DMS 273 (cell line): ENCODE data around the gene ETV6.

Experiments
- DNase-seq: peaks from one replicate; lab custom pipeline; 2025; ENCODE audit not compliant: unreplicated experiment; lab: John Stamatoyannopoulos, UW

The ETV6 gene

GRCh38 chr12:11693067-11693466, 43.6 kb downstream of the ETV6 start:
- DNase-seq = no peak

DNA sequence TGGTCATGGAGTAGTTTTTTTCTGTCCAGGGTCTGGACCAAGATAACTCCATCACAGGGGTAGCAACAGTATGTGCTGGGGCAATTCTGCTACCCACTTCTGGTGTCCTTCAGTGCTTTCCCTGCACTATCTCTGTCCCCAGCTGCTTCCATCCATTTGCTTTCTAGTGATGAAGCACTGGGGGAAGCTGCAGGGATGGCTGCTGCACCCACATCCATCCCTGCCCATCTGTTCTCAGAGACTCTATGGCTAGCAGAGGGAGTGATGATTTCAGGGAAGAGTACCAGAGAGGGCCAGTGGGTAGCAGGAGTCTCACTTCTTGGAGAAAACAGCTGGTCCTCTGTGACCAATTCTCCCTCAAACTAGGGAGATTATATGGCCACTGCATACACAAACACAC, 44.1 kb downstream of the ETV6 start:
- peak; percentile 2 for DNase-seq

GRCh38 chr12:11694528-11694927, 45.1 kb downstream of the ETV6 start:
- DNase-seq = no peak

DNA sequence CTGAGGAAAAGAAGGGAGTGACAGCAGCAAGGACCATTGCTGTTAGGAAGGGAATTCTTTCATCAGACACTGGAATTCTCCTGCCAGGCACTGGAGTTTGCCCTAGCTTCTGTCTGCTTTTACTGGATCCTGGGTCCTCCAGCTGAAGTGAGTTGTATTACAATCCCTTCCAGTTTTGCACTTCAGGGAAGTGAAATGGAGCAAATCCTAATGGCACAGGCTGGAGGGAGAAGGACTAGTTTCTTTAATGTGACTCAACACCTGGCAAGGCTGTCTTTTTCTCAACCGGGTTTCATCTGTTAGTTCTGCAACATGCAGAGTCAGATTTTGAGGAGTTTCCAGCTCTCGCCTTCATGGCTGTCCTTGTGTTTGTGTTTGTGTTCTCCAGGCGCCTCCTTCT, 45.8 kb downstream of the ETV6 start:
- DNase-seq = no peak

DNA sequence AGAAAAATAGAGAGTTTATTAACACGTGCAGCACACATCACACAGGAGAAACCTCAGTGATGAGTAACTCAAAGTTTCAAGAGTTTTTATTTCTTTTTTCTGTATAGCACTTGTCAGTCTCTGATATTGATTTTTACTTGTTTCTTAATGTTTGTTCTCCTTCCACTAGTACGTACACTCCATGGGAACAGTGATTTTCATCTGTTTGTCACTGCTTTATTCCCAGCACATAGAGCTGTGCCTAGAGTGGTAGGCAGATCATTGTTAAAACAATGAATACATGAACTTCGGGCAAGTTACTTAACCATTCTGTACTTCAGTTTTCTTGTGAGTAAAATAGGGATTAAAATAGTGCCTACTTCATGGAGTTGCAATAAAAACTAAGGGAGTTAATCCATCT, 46.6 kb downstream of the ETV6 start:
- DNase-seq = no peak

GRCh38 chr12:11697131-11697530, 47.7 kb downstream of the ETV6 start:
- no peak for DNase-seq

DNA sequence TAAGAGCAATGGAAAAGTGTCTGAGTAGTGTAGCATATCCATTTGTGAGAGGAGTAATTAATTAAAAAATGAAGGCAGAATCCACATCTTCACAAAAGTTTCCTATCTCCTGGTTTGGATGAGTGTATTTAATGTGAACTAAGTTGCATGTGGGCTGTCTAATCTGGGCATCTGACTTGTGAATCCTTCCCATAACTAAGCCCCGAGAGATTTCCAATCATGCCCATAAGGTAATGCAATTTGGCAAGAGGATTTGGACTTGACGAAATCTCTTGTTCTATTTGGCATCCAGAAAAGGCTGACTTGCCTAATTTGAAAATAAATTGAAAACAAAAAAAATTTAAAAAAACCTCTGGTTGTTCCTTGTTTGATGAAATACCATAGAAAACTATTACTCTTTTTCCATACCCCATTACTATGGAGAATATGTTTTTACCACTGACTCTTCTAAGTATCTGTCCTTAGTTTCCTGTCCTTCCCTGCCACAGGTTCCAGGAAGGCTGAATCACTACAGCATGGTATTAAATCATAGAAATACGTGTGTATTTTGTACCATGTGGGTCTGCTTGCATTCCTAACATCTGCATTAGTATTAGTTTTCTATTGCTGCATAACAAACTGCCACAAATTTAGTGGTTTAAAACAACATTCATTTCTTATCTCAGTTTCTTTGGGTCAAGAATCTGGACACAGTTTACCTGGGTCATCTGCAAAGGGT, 48.4 kb downstream of the ETV6 start:
- no peak for DNase-seq

DNA sequence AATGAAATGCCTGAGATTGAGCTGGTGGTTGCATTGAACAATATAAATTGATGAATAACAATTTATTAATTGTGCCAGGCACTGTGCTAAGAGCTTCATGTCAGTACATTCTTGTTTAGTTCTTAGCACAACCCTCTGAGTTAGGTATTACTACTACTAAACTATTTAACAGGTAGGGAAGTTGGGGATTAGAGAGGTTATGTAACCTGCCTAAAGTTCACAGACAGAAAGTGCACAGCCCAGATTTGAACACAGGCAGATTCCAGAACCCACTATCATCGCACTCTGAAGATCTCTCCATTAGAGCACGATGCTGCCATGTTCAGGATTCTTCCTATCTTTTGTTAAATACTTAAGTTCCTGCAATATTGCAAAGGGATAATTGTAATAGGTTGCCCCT, 49.3 kb downstream of the ETV6 start:
- no peak for DNase-seq

DNA sequence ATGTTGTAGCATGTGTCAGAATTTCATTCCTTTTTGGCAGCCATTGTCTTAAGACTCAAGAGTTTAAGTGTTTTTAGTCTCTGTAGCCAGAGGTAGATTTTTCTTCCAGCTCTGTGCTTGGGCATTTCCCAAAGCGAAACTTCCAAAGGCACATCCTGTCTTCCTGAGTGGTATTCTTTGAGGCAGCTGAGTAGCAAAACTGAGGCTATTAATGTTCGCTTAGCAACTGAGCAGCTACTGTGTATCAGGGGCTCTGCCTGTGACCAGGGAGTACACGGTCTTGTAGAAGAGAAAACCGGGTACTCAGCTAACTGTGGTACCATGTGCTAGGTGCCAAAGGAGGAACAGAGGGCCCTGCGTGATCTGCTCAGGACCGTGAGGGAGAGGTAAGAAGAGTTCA, 52.0 kb downstream of the ETV6 start:
- no peak for DNase-seq

DNA sequence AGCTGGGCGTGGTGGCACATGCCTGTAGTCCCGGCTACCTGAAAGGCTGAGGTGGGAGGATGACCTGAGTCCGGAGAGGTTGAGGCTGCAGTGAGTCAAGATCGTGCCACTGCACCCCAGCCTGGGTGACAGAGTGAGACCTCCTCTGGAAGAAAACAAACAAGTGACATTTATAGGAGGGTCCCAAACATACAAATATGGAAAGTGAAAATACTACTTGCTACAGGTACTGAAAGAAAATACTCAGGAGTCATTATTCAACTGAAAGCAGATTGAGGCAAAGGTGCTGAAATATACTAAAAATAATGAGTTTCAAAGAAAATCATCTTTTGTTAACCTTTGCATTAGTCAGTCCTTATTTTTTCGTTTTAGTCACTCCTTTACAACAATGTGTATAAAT, 53.5 kb downstream of the ETV6 start:
- no peak for DNase-seq

- DNase-seq = no peak
These were observed 53.9 kb downstream of the ETV6 start for GRCh38 chr12:11703378-11703777.

- no peak for DNase-seq
These were observed 54.6 kb downstream of the ETV6 start for GRCh38 chr12:11704089-11704488.

GRCh38 chr12:11705010-11705409, 55.5 kb downstream of the ETV6 start:
- no peak for DNase-seq

DNA sequence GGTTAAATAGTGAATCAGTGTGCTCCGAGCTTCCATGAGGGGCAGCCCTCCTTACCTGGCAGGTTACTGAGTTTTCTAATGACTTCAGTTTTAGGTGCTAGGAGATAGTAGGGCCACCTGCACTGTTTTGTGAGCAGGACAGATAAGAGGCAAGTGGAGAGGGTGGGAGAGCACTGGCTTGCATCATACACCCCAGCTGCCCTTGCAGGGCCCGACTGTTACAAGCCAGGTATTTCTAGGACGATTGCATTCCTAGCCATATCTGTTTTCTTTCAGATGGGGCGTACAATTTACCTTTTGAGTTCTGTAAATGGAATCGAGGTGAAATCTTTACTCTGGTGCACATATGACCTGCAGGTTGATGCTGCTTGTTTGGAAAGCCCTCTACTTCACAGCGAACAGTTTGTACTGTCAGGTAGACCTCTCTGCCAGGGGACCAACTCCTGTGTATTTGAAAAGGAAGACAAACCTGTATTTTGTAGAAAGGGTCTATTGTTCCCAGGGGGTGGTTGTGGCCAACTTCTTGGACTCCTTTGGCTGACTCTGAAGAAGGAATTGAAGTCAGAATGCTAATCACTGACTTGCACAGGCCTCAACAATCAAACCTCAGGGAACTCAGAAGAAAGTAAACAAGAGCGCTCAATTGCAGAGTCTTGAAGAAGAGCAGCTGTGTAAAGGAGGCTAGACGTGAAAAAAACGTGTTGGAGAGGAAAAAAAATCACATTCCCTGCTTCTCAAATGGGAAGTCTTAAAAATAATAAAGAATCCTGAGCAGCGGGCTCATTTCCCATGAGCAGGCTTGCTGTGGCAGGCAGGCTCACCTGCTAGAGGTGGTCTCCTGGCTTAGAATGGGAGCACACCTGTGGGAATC, 57.3 kb downstream of the ETV6 start:
- no peak for DNase-seq

- DNase-seq = no peak
These were observed 58.1 kb downstream of the ETV6 start for GRCh38 chr12:11707535-11707934.

- no peak for DNase-seq
These were observed 60.0 kb downstream of the ETV6 start for GRCh38 chr12:11709513-11709912.

GRCh38 chr12:11710431-11710830, 61.0 kb downstream of the ETV6 start:
- no peak for DNase-seq

DNA sequence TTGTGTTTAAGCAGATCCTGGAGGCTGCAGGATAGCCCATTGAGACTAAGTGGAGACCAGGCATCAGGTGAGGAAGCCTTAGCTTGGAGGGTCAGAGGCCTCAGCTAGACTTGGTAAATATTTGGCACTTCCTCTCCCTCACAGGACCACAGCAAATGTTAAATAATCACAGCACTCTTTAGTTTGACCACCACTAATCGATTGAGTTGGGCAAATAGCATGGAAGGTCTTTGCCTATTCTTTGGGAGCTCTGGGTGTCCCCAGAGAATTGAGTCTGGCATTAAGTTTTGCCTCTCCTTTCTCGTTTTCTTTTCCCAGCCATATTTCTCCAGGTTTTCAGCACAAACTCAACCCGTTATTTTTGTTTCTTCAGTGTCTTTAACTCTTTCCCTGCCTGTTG, 61.4 kb downstream of the ETV6 start:
- DNase-seq = no peak

DNA sequence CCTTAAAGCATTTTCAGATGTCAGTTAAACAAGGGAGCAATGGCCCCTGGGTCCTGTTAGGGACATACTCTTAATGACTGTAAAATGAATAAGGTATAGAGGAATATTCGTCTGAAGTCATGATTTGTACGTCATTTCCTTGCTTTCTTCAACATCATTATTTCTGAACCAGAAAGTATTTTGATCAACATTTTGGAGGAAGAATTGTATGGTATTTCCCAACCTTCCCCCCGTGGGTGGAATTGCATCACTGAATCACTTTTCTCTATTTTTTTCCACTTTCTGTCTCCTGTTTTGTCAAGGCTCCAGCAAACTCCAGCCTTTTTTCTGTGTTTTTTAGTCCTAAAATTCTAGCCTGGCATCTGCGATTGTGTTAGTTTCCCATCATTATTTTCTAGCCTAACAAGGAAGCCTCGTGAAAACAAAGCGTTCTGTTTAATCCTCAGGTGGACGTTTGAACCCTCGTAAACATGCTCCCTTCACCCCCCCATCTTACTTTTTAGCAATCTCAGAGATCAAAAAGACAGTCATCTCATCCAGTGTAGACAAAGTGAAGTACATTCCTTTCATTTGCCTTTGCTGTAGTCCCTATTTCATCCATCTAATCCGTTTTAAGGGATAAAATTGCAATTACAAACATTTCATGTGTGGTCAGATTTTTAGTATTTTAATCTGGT, 62.3 kb downstream of the ETV6 start:
- DNase-seq = no peak

DNA sequence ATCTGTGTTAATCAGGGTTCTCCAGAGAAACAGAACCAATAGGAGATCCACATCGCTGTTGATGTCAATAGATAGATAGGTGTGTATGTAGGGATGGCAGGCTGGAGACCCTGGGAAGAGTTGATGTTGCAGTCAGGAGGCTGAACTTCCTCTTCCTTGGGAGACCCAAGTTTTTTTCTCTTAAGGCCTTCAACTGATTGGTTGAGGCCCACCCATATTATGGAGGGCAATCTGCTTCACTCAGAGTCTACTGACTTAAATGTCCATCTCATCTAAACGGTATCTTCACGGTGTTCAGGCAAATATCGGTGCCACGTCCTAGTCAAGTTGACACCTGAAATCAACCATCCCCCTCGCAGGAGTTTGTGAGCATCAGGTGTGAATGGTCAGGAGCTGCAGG, 63.0 kb downstream of the ETV6 start:
- no peak for DNase-seq

- no peak for DNase-seq
These were observed 63.7 kb downstream of the ETV6 start for GRCh38 chr12:11713202-11713601.

- DNase-seq = no peak
These were observed 65.2 kb downstream of the ETV6 start for GRCh38 chr12:11714626-11715025.
